ENCODE measurements around the gene KLHL10. TPM values are rescaled to one million over a fixed set of nuclear protein-coding genes. Genes with fewer than 3 reads are reported as not detected.
"Not testable (repeated sequence)": the region's sequence is repeated elsewhere in the genome, so short reads cannot be mapped to it uniquely, and the experiment has no call there.

KLHL10 gene
- polyA plus RNA-seq, 1 of the 3 experiments (the other 2 are of a cell fraction): 0.02 TPM

- Histone ChIP-seq H3K9me2 (no peaks in the 10 kb centered on the region), H3K4me2 (no peak overlapping the region), H3K27me3 (ENCODE audit: insufficient read depth) (no peaks in the 10 kb centered on the region), H3K9me3 (no peaks in the 10 kb centered on the region), H4K20me1 (ENCODE audit: insufficient read depth) (peaks cover 27% of the 10 kb centered on the region), H3K36me3 (replicated peaks in 1 of 2; ENCODE audit: control insufficient read depth in 1 of 2, insufficient read depth in 2 of 2, low read length in 1 of 2) (peaks cover 9 to 11% of the 10 kb centered on the region in 2 experiments), H2AFZ (ENCODE audit: low read depth) (no peak overlapping the region), H3K27ac (ENCODE audit: low read depth in 2 of 2, low read length in 1 of 2) (no peak overlapping the region), H3F3A (replicated peaks; ENCODE audit: insufficient read depth) (peaks cover 6% of the 10 kb centered on the region), H3K4me3 (ENCODE audit: low read depth in 2 of 2, low read length in 1 of 2) (no peak overlapping the region), H3K4me1 (ENCODE audit: control insufficient read depth in 1 of 2, insufficient read depth in 2 of 2, low read depth in 1 of 2, low read length in 1 of 2) (no peaks in the 10 kb centered on the region), H3K9ac (no peak overlapping the region), H3K79me2 (ENCODE audit: insufficient read depth) (peaks cover 52% of the 10 kb centered on the region; the same call in 1 of the 2 replicates)
- 66% methylated on average over 4 of the region's 4 CpGs for WGBS (ENCODE audit: low lambda C conversion rate)
- CTCF ChIA-PET: interaction anchor here (2.1 kb wide), 1 partner anchor 47 kb away, joined by 7 read pairs; no protein-coding TSS in a partner anchor
- TF ChIP-seq ELF1 (IDR thresholded peaks at IDR 0.05): no peak
- TF ChIP-seq MAX (IDR thresholded peaks at IDR 0.05; ENCODE audit: low read depth): no peak
- POLR2A ChIA-PET: no interaction called here
- no peak for DNase-seq
Observed at GRCh38 chr17:41848788-41849187, 11.2 kb downstream of the KLHL10 start.

GRCh38 chr17:41849251-41849990, 11.8 kb downstream of the KLHL10 start:
- Histone ChIP-seq H3K4me2 (no peak overlapping the region), H3K9me2 (no peaks in the 10 kb centered on the region), H3K4me3 (ENCODE audit: low read depth in 2 of 2, low read length in 1 of 2) (no peak overlapping the region), H3F3A (replicated peaks; ENCODE audit: insufficient read depth) (peaks cover 6% of the 10 kb centered on the region), H3K36me3 (replicated peaks in 1 of 2; ENCODE audit: control insufficient read depth in 1 of 2, insufficient read depth in 2 of 2, low read length in 1 of 2) (peaks cover 14 to 15% of the 10 kb centered on the region in 2 experiments), H3K9me3 (no peaks in the 10 kb centered on the region), H3K27me3 (ENCODE audit: insufficient read depth) (no peaks in the 10 kb centered on the region), H4K20me1 (ENCODE audit: insufficient read depth) (peaks cover 27% of the 10 kb centered on the region), H2AFZ (ENCODE audit: low read depth) (no peak overlapping the region), H3K79me2 (ENCODE audit: insufficient read depth) (peaks cover 54% of the 10 kb centered on the region; the same call in 1 of the 2 replicates), H3K27ac (ENCODE audit: low read depth in 2 of 2, low read length in 1 of 2) (no peak overlapping the region), H3K9ac (no peak overlapping the region), H3K4me1 (ENCODE audit: control insufficient read depth in 1 of 2, insufficient read depth in 2 of 2, low read depth in 1 of 2, low read length in 1 of 2) (no peaks in the 10 kb centered on the region)
- ChIA-PET CTCF (interaction anchor here (0.8 to 2.1 kb wide), 3 partner anchors 13 to 48 kb away, joined by 3 to 7 read pairs (median 4); partner anchors contain the start of genes NT5C3B and P3H4), POLR2A (no interaction called here)
- no peak for TF ChIP-seq EP300 (IDR thresholded peaks at IDR 0.05; ENCODE audit: borderline replicate concordance in 1 of 2, low read depth in 1 of 2, low read length in 1 of 2)
- no peak for TF ChIP-seq MEF2A (IDR thresholded peaks at IDR 0.05; ENCODE audit: borderline replicate concordance, low read depth)
- no peak for TF ChIP-seq GABPA (IDR thresholded peaks at IDR 0.05; ENCODE audit: low read depth)
- TF ChIP-seq RXRA (IDR thresholded peaks at IDR 0.05; ENCODE audit: borderline replicate concordance, low read depth): no peak
- no peak for TF ChIP-seq TEAD4 (IDR thresholded peaks at IDR 0.05; ENCODE audit: borderline replicate concordance, insufficient read depth)
- no peak for TF ChIP-seq EZH2phosphoT487 (IDR thresholded peaks at IDR 0.05; ENCODE audit: borderline replicate concordance, low read depth)
- no peak for TF ChIP-seq FOXJ3 (CRISPR knock-in tag; IDR thresholded peaks at IDR 0.05)
- TF ChIP-seq RCOR1 (IDR thresholded peaks at IDR 0.05; ENCODE audit: low read length): no peak
- TF ChIP-seq USF1 (IDR thresholded peaks at IDR 0.05; ENCODE audit: borderline replicate concordance, low read depth): no peak
- TF ChIP-seq CHD2 (IDR thresholded peaks at IDR 0.05; ENCODE audit: low read length, partially characterized antibody): no peak
- no peak for TF ChIP-seq NRF1 (IDR thresholded peaks at IDR 0.05; ENCODE audit: low read depth, low read length)
- no peak for TF ChIP-seq POLR2AphosphoS5 (IDR thresholded peaks at IDR 0.05; ENCODE audit: low read depth, low read length)
- TF ChIP-seq GATA2 (CRISPR knock-in tag; IDR thresholded peaks at IDR 0.05): no peak
- no peak for TF ChIP-seq TCF12 (IDR thresholded peaks at IDR 0.05)
- WGBS (ENCODE audit: low lambda C conversion rate): 90% methylated on average over 4 of the region's 4 CpGs
- no peak for DNase-seq

GRCh38 chr17:41851382-41851781, 13.8 kb downstream of the KLHL10 start:
- WGBS (ENCODE audit: low lambda C conversion rate): 97% methylated on average over 14 of the region's 14 CpGs
- H3K9me2 ChIP-seq; DNase-seq; H2AFZ ChIP-seq (ENCODE audit: low read depth); H3F3A ChIP-seq (replicated peaks; ENCODE audit: insufficient read depth); H3K4me1 ChIP-seq (ENCODE audit: control insufficient read depth in 1 of 2, insufficient read depth in 2 of 2, low read depth in 1 of 2, low read length in 1 of 2); POLR2A ChIA-PET; H3K4me3 ChIP-seq (ENCODE audit: low read depth in 2 of 2, low read length in 1 of 2); H3K4me2 ChIP-seq; H3K9me3 ChIP-seq; H3K27ac ChIP-seq (ENCODE audit: low read depth in 2 of 2, low read length in 1 of 2); H3K27me3 ChIP-seq (ENCODE audit: insufficient read depth); H3K9ac ChIP-seq: not testable (repeated sequence)
- CTCF ChIA-PET: interaction anchor here (1.0 to 1.6 kb wide), 2 partner anchors 12 to 108 kb away, joined by 3 to 4 read pairs; no protein-coding TSS in a partner anchor
- H3K79me2 ChIP-seq (ENCODE audit: insufficient read depth): peaks cover 66% of the 10 kb centered on the region; the same call in 1 of the 2 replicates
- H3K36me3 ChIP-seq (replicated peaks in 1 of 2; ENCODE audit: control insufficient read depth in 1 of 2, insufficient read depth in 2 of 2, low read length in 1 of 2): peaks cover 20 to 21% of the 10 kb centered on the region in 2 experiments
- peaks cover 27% of the 10 kb centered on the region for H4K20me1 ChIP-seq (ENCODE audit: insufficient read depth)

All from SK-N-SH (cell line).